Heart left ventricle (tissue), 16 donors: ENCODE results near the gene AOX1. TPM values are rescaled to one million over a fixed set of nuclear protein-coding genes. Genes with fewer than 3 reads are reported as not detected.

Experiments
- ATAC-seq, 4 donors: fragments of 200-7000 bp; cut with Tn5 transposase; one replicate each; pipeline ENCODE4 v1.9.1; 2020 to 2022; ENCODE audit warnings: moderate library complexity in 4 of 4, mild to moderate bottlenecking in 3 of 4, moderate number of reproducible peaks in 1 of 4
- DNase-seq, 5 donors: peaks; one replicate each; pipeline ENCODE4 v3.0.0-alpha.2; 2020
- H3K27ac ChIP-seq, 12 donors: fragments of 200-600 bp; sonication (generic) in 4 of 12; one replicate each; pipeline versions ENCODE4 v1.5.0 to v1.8.0; 2016 to 2022; ENCODE audit warnings: mild to moderate bottlenecking in 2 of 12
- H3K27me3 ChIP-seq, 9 donors: fragments of 200-600 bp; sonication (generic) in 2 of 9; one replicate each; pipeline versions ENCODE4 v1.5.1 to v1.8.0; 2016 to 2022; ENCODE audit warnings: mild to moderate bottlenecking in 3 of 9
- H3K36me3 ChIP-seq, 9 donors: fragments of 200-600 bp; sonication (generic) in 2 of 9; one replicate each; pipeline versions ENCODE4 v1.5.0 to v1.8.0; 2018 to 2022; ENCODE audit warnings: mild to moderate bottlenecking in 2 of 9
- H3K4me1 ChIP-seq, 12 donors: fragments of 200-600 bp; sonication (generic) in 4 of 12; one replicate each; pipeline versions ENCODE4 v1.5.0 to v1.8.0; 2016 to 2022; ENCODE audit warnings: mild to moderate bottlenecking in 3 of 12
- H3K4me3 ChIP-seq, 12 donors: fragments of 200-600 bp; sonication (generic) in 4 of 12; one replicate each; pipeline versions ENCODE4 v1.5.0 to v1.8.0; 2017 to 2022; ENCODE audit warnings: mild to moderate bottlenecking in 9 of 12, moderate library complexity in 4 of 12
- H3K9me3 ChIP-seq, 12 donors: fragments of 200-600 bp; sonication (generic) in 4 of 12; one replicate each; pipeline versions ENCODE4 v1.5.0 to v1.8.0; 2016 to 2022; ENCODE audit warnings: mild to moderate bottlenecking in 1 of 12
- POLR2A ChIP-seq, 2 donors: fragments of 450-650 bp; IDR thresholded peaks; one replicate each; pipeline ENCODE4 v1.6.1; 2017; ENCODE audit warnings: antibody characterized with exemption in 2 of 2, mild to moderate bottlenecking in 2 of 2, moderate library complexity in 2 of 2
- WGBS, 4 donors: extraction: QIAGEN DNeasy Blood & Tissue Kit in 2 of 4; methylation state at CpG; one replicate each; pipeline versions ENCODE4 v1.1.5 to v1.1.7; 2013 to 2018; 5-methylcytosine and 5-hydroxymethylcytosine counted together
- intact Hi-C, 10 donors: fragments of 100-400 bp; cut with DNase I; formaldehyde crosslinking; loops; one replicate each; pipeline versions ENCODE4 v1.11.1 to v1.14.2; 2022
- polyA plus RNA-seq, 2 donors: library from polyadenylated mRNA; stranded (reverse); fragments of 200-250 nt; gene quantifications; one replicate each; pipeline ENCODE4 v1.2.3, GENCODE V29; 2013
- total RNA-seq, 9 donors: library from RNA; depleted of rRNA in 2 of 9; stranded (reverse); fragments of >200 nt in 2 of 9; fragmentation: NEBNext Ultra II Directional in 3 of 9; extraction: Animal tissue kit (Norgen Biotek cat#: 25700) in 3 of 9; gene quantifications; one replicate each; pipeline versions ENCODE4 v1.1.0 to v1.2.4, GENCODE V29; 2016 to 2023
- TF ChIP-seq, protein P1 (sequence below), 12 donors: fragments of 200-600 bp; sonication (generic) in 4 of 12; IDR thresholded peaks; one replicate each; pipeline versions ENCODE4 v1.5.0 to v1.8.0; 2018 to 2022; ENCODE audit warnings: antibody characterized with exemption in 12 of 12, mild to moderate bottlenecking in 5 of 12
- donor health status: ischemic (EF 13 %, LVEDD 7.1; RV severe dilation, severe dysfunction).
- donor health status: healthy with polysubstance abuse.
- donor health status: DM: no; HTN: yes; CAD: no.
- donor health status: DM: no; HTN: no; CAD: no.
- donor health status: ischemic (EF 25% LVEDD 6.9; RV normal size, moderate dysfunction).
- donor health status: ischemic (EF 25% LVEDD 5.7; RV mildly dilated, moderate dysfunction).
- donor health status: healthy.
- donor health status: DM: yes; HTN: yes; CAD: no.
- donor health status: ischemic (EF 35%, LVEDD 5.7; RV mildly dilated, moderate dysfunction).
- donor health status: nonischemic (EF 11% LVEDD 7.7; RV severe dilation, severe dysfunction).
- donor health status: DM: yes; HTN: yes; CAD: no.
- donor health status: PGD.
- donor health status: ischemic (EF 29% LVEDD 5.4; RV normal size, mild dysfunction).
- donor health status: nonischemic (EF 23%, LVEDD 6.1; RV moderate dilation, normal function).

Gene AOX1
- total and polyA plus RNA-seq, 11 donors, result 0.76 to 33.4 (median 2.9) TPM

DNA sequence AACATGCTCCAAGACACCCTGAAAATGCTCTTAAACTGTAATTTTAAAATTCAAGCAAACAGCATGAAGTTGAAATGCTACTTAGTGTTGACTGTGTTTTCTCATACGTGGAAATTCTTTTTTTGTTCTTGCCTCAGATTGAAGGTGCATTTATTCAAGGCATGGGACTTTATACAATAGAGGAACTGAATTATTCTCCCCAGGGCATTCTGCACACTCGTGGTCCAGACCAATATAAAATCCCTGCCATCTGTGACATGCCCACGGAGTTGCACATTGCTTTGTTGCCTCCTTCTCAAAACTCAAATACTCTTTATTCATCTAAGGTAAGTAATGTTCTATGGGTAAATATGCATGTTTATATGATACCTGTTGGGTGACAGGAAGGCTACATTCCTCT, 82.7 kb downstream of the AOX1 start:
- intact Hi-C loops, result no loop called here

GRCh38 chr2:200669308-200669707, 83.5 kb downstream of the AOX1 start:
- no peaks in the 10 kb centered on the region for H3K4me1 ChIP-seq
- no peaks in the 10 kb centered on the region for H3K9me3 ChIP-seq
- H3K27ac ChIP-seq, result no peak overlapping the region
- 80 to 87% (median 85%) methylated on average over 9 of the region's 9 CpGs for WGBS, 4 donors
- no peaks in the 10 kb centered on the region for H3K36me3 ChIP-seq
- H3K27me3 ChIP-seq, result no peaks in the 10 kb centered on the region
- DNase-seq, result no peak
- intact Hi-C loops, result no loop called here
- no peak for ATAC-seq
- H3K4me3 ChIP-seq, result no peak overlapping the region
- TF ChIP-seq, protein P1, sequence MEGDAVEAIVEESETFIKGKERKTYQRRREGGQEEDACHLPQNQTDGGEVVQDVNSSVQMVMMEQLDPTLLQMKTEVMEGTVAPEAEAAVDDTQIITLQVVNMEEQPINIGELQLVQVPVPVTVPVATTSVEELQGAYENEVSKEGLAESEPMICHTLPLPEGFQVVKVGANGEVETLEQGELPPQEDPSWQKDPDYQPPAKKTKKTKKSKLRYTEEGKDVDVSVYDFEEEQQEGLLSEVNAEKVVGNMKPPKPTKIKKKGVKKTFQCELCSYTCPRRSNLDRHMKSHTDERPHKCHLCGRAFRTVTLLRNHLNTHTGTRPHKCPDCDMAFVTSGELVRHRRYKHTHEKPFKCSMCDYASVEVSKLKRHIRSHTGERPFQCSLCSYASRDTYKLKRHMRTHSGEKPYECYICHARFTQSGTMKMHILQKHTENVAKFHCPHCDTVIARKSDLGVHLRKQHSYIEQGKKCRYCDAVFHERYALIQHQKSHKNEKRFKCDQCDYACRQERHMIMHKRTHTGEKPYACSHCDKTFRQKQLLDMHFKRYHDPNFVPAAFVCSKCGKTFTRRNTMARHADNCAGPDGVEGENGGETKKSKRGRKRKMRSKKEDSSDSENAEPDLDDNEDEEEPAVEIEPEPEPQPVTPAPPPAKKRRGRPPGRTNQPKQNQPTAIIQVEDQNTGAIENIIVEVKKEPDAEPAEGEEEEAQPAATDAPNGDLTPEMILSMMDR (IDR thresholded peaks at IDR 0.05), result no peak
- no peak for TF ChIP-seq POLR2A (IDR thresholded peaks at IDR 0.05)

More for the DNA sequence above, 82.7 kb downstream of the AOX1 start:
- 68 to 77% (median 75%) methylated on average over 3 of the region's 3 CpGs for WGBS, 4 donors
- Histone ChIP-seq H3K27ac (no peak overlapping the region), H3K4me3 (no peak overlapping the region), H3K4me1 (no peaks in the 10 kb centered on the region), H3K9me3 (no peaks in the 10 kb centered on the region), H3K36me3 (no peaks in the 10 kb centered on the region), H3K27me3 (no peaks in the 10 kb centered on the region)
- ATAC-seq (no peak), DNase-seq (no peak)
- TF ChIP-seq POLR2A (IDR thresholded peaks at IDR 0.05), result no peak
- TF ChIP-seq, protein P1 (IDR thresholded peaks at IDR 0.05), result no peak

- DNase-seq (no peak), ATAC-seq (no peak)
- no peaks in the 10 kb centered on the region for H3K36me3 ChIP-seq
- H3K4me3 ChIP-seq, result no peak overlapping the region
- WGBS, 4 donors, result 46 to 57% (median 52%) methylated on average over 4 of the region's 4 CpGs
- H3K27ac ChIP-seq, result no peak overlapping the region
- intact Hi-C loops, result no loop called here
- H3K27me3 ChIP-seq, result no peaks in the 10 kb centered on the region
- TF ChIP-seq POLR2A (IDR thresholded peaks at IDR 0.05), result no peak
- TF ChIP-seq, protein P1 (IDR thresholded peaks at IDR 0.05), result no peak
- no peaks in the 10 kb centered on the region for H3K9me3 ChIP-seq
- H3K4me1 ChIP-seq, result no peaks in the 10 kb centered on the region
These were observed 84.5 kb downstream of the AOX1 start for GRCh38 chr2:200670313-200670712.

GRCh38 chr2:200670751-200671150, 84.9 kb downstream of the AOX1 start:
- 61 to 78% (median 67%) methylated on average over 1 of the region's 1 CpG for WGBS, 4 donors
- DNase-seq (no peak), ATAC-seq (no peak)
- Histone ChIP-seq H3K4me3 (no peak overlapping the region), H3K9me3 (no peaks in the 10 kb centered on the region), H3K27me3 (no peaks in the 10 kb centered on the region), H3K36me3 (no peaks in the 10 kb centered on the region), H3K4me1 (no peaks in the 10 kb centered on the region), H3K27ac (no peak overlapping the region)
- TF ChIP-seq, protein P1 (IDR thresholded peaks at IDR 0.05), result no peak
- TF ChIP-seq POLR2A (IDR thresholded peaks at IDR 0.05), result no peak
- intact Hi-C loops, result no loop called here
